Stimulated activated effector memory CD8-positive, alpha-beta T cell treated with anti-CD3 and anti-CD28 coated beads, Interleukin-12 subunit alpha, Interleukin-12 subunit beta, amount 100 ng/mL, for 72 hours (primary cell): Measurements from ENCODE around the gene ARHGEF10L.

Source experiments
- ATAC-seq: fragments of 150-1000 bp; cut with Tn5 transposase; 2 replicates; pipeline ENCODE4 v1.10.0; 2021
- DNase-seq, 2 donors: peaks; one replicate each; pipeline ENCODE4 v3.0.0; 2021 to 2022; ENCODE audit warnings: low spot score in 2 of 2
- H3K27ac Mint-ChIP-seq: one replicate; pipeline ENCODE4 v1.8.0; 2022; ENCODE audit warnings: mild to moderate bottlenecking, mixed read lengths
- H3K36me3 Mint-ChIP-seq: one replicate; pipeline ENCODE4 v1.8.0; 2022; ENCODE audit warnings: mild to moderate bottlenecking, mixed read lengths
- H3K4me1 Mint-ChIP-seq: one replicate; pipeline ENCODE4 v1.8.0; 2022; ENCODE audit warnings: mixed read lengths
- H3K4me3 Mint-ChIP-seq: one replicate; pipeline ENCODE4 v1.8.0; 2022; ENCODE audit warnings: mild to moderate bottlenecking, mixed read lengths
- H3K9me3 Mint-ChIP-seq: one replicate; pipeline ENCODE4 v1.8.0; 2022; ENCODE audit warnings: mixed read lengths

The ARHGEF10L gene

GRCh38 chr1:17632106-17632505 is 92.6 kb downstream of the ARHGEF10L start:
- no peak for DNase-seq
- Mint-ChIP-seq H3K36me3 (no peaks in the 10 kb centered on the region), H3K4me1 (no peaks in the 10 kb centered on the region), H3K27ac (no peak overlapping the region), H3K9me3 (no peaks in the 10 kb centered on the region), H3K4me3 (no peak overlapping the region)
- ATAC-seq, result no peak

GRCh38 chr1:17632541-17633184 is 93.2 kb downstream of the ARHGEF10L start:
- no peaks in the 10 kb centered on the region for H3K36me3 Mint-ChIP-seq
- no peaks in the 10 kb centered on the region for H3K9me3 Mint-ChIP-seq
- H3K27ac Mint-ChIP-seq, result no peak overlapping the region
- H3K4me1 Mint-ChIP-seq, result no peaks in the 10 kb centered on the region
- H3K4me3 Mint-ChIP-seq, result no peak overlapping the region
- ATAC-seq, result no peak
- no peak for DNase-seq

GRCh38 chr1:17633654-17634053 is 94.2 kb downstream of the ARHGEF10L start:
- DNase-seq (no peak), ATAC-seq (no peak)
- no peak overlapping the region for H3K4me3 Mint-ChIP-seq
- no peaks in the 10 kb centered on the region for H3K9me3 Mint-ChIP-seq
- no peaks in the 10 kb centered on the region for H3K36me3 Mint-ChIP-seq
- no peak overlapping the region for H3K27ac Mint-ChIP-seq
- H3K4me1 Mint-ChIP-seq, result no peaks in the 10 kb centered on the region

- no peak for DNase-seq
- ATAC-seq, result no peak
- H3K4me1 Mint-ChIP-seq, result no peaks in the 10 kb centered on the region
- no peaks in the 10 kb centered on the region for H3K9me3 Mint-ChIP-seq
- H3K36me3 Mint-ChIP-seq, result no peaks in the 10 kb centered on the region
- no peak overlapping the region for H3K4me3 Mint-ChIP-seq
- no peak overlapping the region for H3K27ac Mint-ChIP-seq
These were observed 95.8 kb downstream of the ARHGEF10L start for GRCh38 chr1:17635276-17635675.

GRCh38 chr1:17635811-17636210 is 96.3 kb downstream of the ARHGEF10L start:
- no peaks in the 10 kb centered on the region for H3K9me3 Mint-ChIP-seq
- no peak overlapping the region for H3K27ac Mint-ChIP-seq
- H3K4me1 Mint-ChIP-seq, result no peaks in the 10 kb centered on the region
- no peak for DNase-seq
- no peaks in the 10 kb centered on the region for H3K36me3 Mint-ChIP-seq
- ATAC-seq, result no peak
- H3K4me3 Mint-ChIP-seq, result no peak overlapping the region

GRCh38 chr1:17636612-17637011 is 97.1 kb downstream of the ARHGEF10L start:
- H3K27ac Mint-ChIP-seq, result no peak overlapping the region
- ATAC-seq, result no peak

GRCh38 chr1:17637055-17637454 is 97.6 kb downstream of the ARHGEF10L start:
- H3K27ac Mint-ChIP-seq, result no peak overlapping the region
- DNase-seq (no peak), ATAC-seq (no peak)
- H3K4me1 Mint-ChIP-seq, result no peaks in the 10 kb centered on the region
- no peak overlapping the region for H3K4me3 Mint-ChIP-seq
- H3K36me3 Mint-ChIP-seq, result no peaks in the 10 kb centered on the region
- H3K9me3 Mint-ChIP-seq, result no peaks in the 10 kb centered on the region

More at GRCh38 chr1:17636612-17637011, 97.1 kb downstream of the ARHGEF10L start:
- DNase-seq, result no peak
- no peaks in the 10 kb centered on the region for H3K9me3 Mint-ChIP-seq
- H3K36me3 Mint-ChIP-seq, result no peaks in the 10 kb centered on the region
- no peak overlapping the region for H3K4me3 Mint-ChIP-seq
- no peaks in the 10 kb centered on the region for H3K4me1 Mint-ChIP-seq

GRCh38 chr1:17639703-17640340 is 100.3 kb downstream of the ARHGEF10L start:
- Mint-ChIP-seq H3K4me3 (no peak overlapping the region), H3K27ac (no peak overlapping the region), H3K4me1 (no peaks in the 10 kb centered on the region), H3K36me3 (no peaks in the 10 kb centered on the region), H3K9me3 (no peaks in the 10 kb centered on the region)
- no peak for DNase-seq
- ATAC-seq, result no peak

GRCh38 chr1:17640393-17640792 is 100.9 kb downstream of the ARHGEF10L start:
- DNase-seq (no peak), ATAC-seq (no peak)
- Mint-ChIP-seq H3K4me3 (no peak overlapping the region), H3K9me3 (no peaks in the 10 kb centered on the region), H3K36me3 (no peaks in the 10 kb centered on the region), H3K27ac (no peak overlapping the region), H3K4me1 (no peaks in the 10 kb centered on the region)

GRCh38 chr1:17640975-17641374 is 101.5 kb downstream of the ARHGEF10L start:
- no peaks in the 10 kb centered on the region for H3K36me3 Mint-ChIP-seq
- ATAC-seq (no peak), DNase-seq (no peak)
- no peaks in the 10 kb centered on the region for H3K9me3 Mint-ChIP-seq
- no peak overlapping the region for H3K4me3 Mint-ChIP-seq
- no peak overlapping the region for H3K27ac Mint-ChIP-seq
- H3K4me1 Mint-ChIP-seq, result no peaks in the 10 kb centered on the region

- no peaks in the 10 kb centered on the region for H3K4me1 Mint-ChIP-seq
- no peak for ATAC-seq
- no peak for DNase-seq
- H3K36me3 Mint-ChIP-seq, result no peaks in the 10 kb centered on the region
- H3K9me3 Mint-ChIP-seq, result no peaks in the 10 kb centered on the region
- no peak overlapping the region for H3K27ac Mint-ChIP-seq
- no peak overlapping the region for H3K4me3 Mint-ChIP-seq
These were observed 102.7 kb downstream of the ARHGEF10L start for GRCh38 chr1:17642169-17642568.

- ATAC-seq, result no peak
- no peak overlapping the region for H3K27ac Mint-ChIP-seq
- no peak overlapping the region for H3K4me3 Mint-ChIP-seq
- H3K4me1 Mint-ChIP-seq, result no peaks in the 10 kb centered on the region
- DNase-seq, result no peak
- H3K36me3 Mint-ChIP-seq, result no peaks in the 10 kb centered on the region
- H3K9me3 Mint-ChIP-seq, result no peaks in the 10 kb centered on the region
These were observed 103.4 kb downstream of the ARHGEF10L start for GRCh38 chr1:17642943-17643342.

GRCh38 chr1:17643861-17644703 is 104.6 kb downstream of the ARHGEF10L start:
- H3K4me3 Mint-ChIP-seq, result no peak overlapping the region
- ATAC-seq (no peak), DNase-seq (no peak)
- H3K36me3 Mint-ChIP-seq, result no peaks in the 10 kb centered on the region
- H3K4me1 Mint-ChIP-seq, result no peaks in the 10 kb centered on the region
- no peaks in the 10 kb centered on the region for H3K9me3 Mint-ChIP-seq
- no peak overlapping the region for H3K27ac Mint-ChIP-seq

GRCh38 chr1:17645068-17645911 is 105.8 kb downstream of the ARHGEF10L start:
- no peak for ATAC-seq
- Mint-ChIP-seq H3K9me3 (no peaks in the 10 kb centered on the region), H3K4me3 (no peak overlapping the region), H3K4me1 (no peaks in the 10 kb centered on the region), H3K27ac (no peak overlapping the region), H3K36me3 (no peaks in the 10 kb centered on the region)
- DNase-seq, result no peak
